ENCODE data around the gene KRTAP6-3. TPM values are rescaled to one million over a fixed set of nuclear protein-coding genes. Genes with fewer than 3 reads are reported as not detected.

KRTAP6-3 gene
- total RNA-seq, result not detected

- Histone ChIP-seq H3K4me1 (no peaks in the 10 kb centered on the region), H3K4me3 (no peak within 1 kb of the TSS), H3K27ac (no peak within 1 kb of the TSS), H3K9me3 (no peaks in the 10 kb centered on the region), H3K27me3 (no peaks in the 10 kb centered on the region), H3K36me3 (no peaks in the 10 kb centered on the region)
- intact Hi-C loops (cut with DNase I; ENCODE audit: low total_unique reads), result no loop called here
- DNase-seq, result no peak
- TF ChIP-seq POLR2A (IDR thresholded peaks at IDR 0.05), result no peak
- TF ChIP-seq, protein P1, sequence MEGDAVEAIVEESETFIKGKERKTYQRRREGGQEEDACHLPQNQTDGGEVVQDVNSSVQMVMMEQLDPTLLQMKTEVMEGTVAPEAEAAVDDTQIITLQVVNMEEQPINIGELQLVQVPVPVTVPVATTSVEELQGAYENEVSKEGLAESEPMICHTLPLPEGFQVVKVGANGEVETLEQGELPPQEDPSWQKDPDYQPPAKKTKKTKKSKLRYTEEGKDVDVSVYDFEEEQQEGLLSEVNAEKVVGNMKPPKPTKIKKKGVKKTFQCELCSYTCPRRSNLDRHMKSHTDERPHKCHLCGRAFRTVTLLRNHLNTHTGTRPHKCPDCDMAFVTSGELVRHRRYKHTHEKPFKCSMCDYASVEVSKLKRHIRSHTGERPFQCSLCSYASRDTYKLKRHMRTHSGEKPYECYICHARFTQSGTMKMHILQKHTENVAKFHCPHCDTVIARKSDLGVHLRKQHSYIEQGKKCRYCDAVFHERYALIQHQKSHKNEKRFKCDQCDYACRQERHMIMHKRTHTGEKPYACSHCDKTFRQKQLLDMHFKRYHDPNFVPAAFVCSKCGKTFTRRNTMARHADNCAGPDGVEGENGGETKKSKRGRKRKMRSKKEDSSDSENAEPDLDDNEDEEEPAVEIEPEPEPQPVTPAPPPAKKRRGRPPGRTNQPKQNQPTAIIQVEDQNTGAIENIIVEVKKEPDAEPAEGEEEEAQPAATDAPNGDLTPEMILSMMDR (IDR thresholded peaks at IDR 0.05), result no peak
These were observed at the start of gene KRTAP6-3 for GRCh38 chr21:30592140-30592539. Gene KRTAP6-3, plus strand, starts transcription at chr21:30592440. Its CDS starts 6 bp downstream, at chr21:30592446.

DNA sequence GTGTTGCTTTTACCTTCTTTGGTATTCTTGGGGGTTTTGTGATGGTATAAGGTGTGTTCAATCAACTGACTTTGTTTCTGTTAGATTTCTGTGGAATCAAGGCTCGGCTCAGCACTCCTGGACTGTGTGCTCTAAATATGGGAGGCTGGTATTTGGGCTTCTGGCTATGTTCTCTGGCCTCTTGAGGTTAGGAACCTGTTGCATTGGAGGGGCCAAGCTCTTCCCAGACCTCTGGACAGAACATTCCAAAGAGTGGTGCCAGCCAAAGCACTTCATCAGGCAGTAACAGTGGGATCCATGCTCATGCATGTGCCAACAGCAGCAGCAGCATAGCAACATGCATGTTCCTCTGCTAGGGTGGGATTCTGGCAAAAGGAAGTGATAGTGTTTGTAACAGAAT lies 39.5 kb upstream of the KRTAP6-3 start:
- no peak for DNase-seq
- TF ChIP-seq POLR2A (IDR thresholded peaks at IDR 0.05), result no peak
- TF ChIP-seq, protein P1 (IDR thresholded peaks at IDR 0.05), result no peak
- Histone ChIP-seq H3K27me3 (no peaks in the 10 kb centered on the region), H3K27ac (no peak overlapping the region), H3K9me3 (no peaks in the 10 kb centered on the region), H3K4me1 (no peaks in the 10 kb centered on the region), H3K4me3 (no peak overlapping the region), H3K36me3 (no peaks in the 10 kb centered on the region)
- intact Hi-C loops (cut with DNase I; ENCODE audit: low total_unique reads), result no loop called here

DNA sequence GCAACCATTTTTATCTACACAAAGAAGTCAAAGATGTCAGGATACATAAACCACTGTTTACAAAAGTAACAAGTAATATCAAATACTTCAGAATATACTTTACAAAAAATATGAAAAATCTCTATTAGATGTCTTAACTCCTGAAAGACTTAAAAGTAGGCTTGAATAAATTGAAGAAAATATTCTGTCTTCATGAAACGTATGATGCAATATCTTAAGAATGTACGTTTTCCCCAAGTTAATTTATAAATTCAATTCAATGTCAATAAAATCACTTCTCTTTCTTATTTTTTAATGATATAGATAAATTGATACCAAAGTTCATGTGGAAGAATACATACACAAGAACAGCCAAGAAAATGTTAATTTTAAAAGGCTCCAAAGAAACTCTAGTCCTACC lies 37.1 kb upstream of the KRTAP6-3 start:
- no peak for TF ChIP-seq POLR2A (IDR thresholded peaks at IDR 0.05)
- TF ChIP-seq, protein P1 (IDR thresholded peaks at IDR 0.05), result no peak

GRCh38 chr21:30561264-30561895 lies 30.9 kb upstream of the KRTAP6-3 start, which contains the start of gene KRTAP19-7:
Gene KRTAP19-7, minus strand, starts transcription at chr21:30561314. Its CDS starts 25 bp downstream, at chr21:30561289.
- no peak for DNase-seq
- Histone ChIP-seq H3K27me3 (no peaks in the 10 kb centered on the region), H3K36me3 (no peaks in the 10 kb centered on the region), H3K4me1 (no peaks in the 10 kb centered on the region), H3K27ac (no peak within 1 kb of the TSS), H3K9me3 (no peaks in the 10 kb centered on the region), H3K4me3 (no peak within 1 kb of the TSS)
- intact Hi-C loops (cut with DNase I; ENCODE audit: low total_unique reads), result no loop called here
- no peak for TF ChIP-seq POLR2A (IDR thresholded peaks at IDR 0.05)
- TF ChIP-seq, protein P1 (IDR thresholded peaks at IDR 0.05), result no peak

More for the DNA sequence above, 37.1 kb upstream of the KRTAP6-3 start:
- H3K9me3 ChIP-seq, result no peaks in the 10 kb centered on the region
- no peak overlapping the region for H3K27ac ChIP-seq
- intact Hi-C loops (cut with DNase I; ENCODE audit: low total_unique reads), result no loop called here
- H3K4me3 ChIP-seq, result no peak overlapping the region
- no peaks in the 10 kb centered on the region for H3K4me1 ChIP-seq
- no peaks in the 10 kb centered on the region for H3K36me3 ChIP-seq
- H3K27me3 ChIP-seq, result no peaks in the 10 kb centered on the region
- no peak for DNase-seq

DNA sequence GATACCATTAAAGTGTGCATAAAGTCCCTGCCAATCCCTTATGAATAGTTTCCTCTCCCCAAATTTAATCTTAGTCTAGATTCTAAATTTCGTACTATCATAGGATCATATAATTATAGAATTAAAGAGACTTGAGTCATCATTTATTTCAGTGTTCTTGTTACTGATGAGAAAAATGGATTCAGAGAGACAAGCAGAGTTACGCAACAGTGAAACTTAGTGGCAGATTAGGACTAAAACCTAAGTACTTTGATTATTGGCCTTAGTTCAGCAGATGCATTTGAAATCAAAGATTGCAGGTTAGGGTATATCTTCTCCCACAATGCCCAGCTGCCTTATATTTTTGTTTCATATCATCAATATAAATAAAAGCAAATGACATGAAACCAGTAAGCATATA lies 30.3 kb upstream of the KRTAP6-3 start:
- no peak overlapping the region for H3K4me3 ChIP-seq
- TF ChIP-seq, protein P1 (IDR thresholded peaks at IDR 0.05), result no peak
- no peak for TF ChIP-seq POLR2A (IDR thresholded peaks at IDR 0.05)

More for the DNA sequence above, 30.3 kb upstream of the KRTAP6-3 start:
- Histone ChIP-seq H3K4me1 (no peaks in the 10 kb centered on the region), H3K27me3 (no peaks in the 10 kb centered on the region), H3K36me3 (no peaks in the 10 kb centered on the region), H3K27ac (no peak overlapping the region), H3K9me3 (no peaks in the 10 kb centered on the region)
- intact Hi-C loops (cut with DNase I; ENCODE audit: low total_unique reads), result no loop called here
- DNase-seq, result no peak

All from uterus (tissue), 4 donors.